GM19468 (cell line): ENCODE results near the gene MTM1.
A peak's percentile ranks its signal among the peaks of the same experiment; 100 is the strongest.

Experiments used
- ATAC-seq: cut with Tn5 transposase; IDR thresholded peaks from one replicate; pipeline ENCODE4 v1.9.1; 2021; ENCODE audit warnings: mild to moderate bottlenecking, moderate library complexity, moderate number of reproducible peaks; ENCODE audit not compliant: unreplicated experiment; ENCODE audit errors: extremely low read depth

MTM1 gene

GRCh38 chrX:150548251-150548650 lies 20.2 kb upstream of the MTM1 start:
- ATAC-seq: no peak

- ATAC-seq: no peak
Measured at GRCh38 chrX:150548684-150549083, 19.7 kb upstream of the MTM1 start.

- no peak for ATAC-seq
Measured at GRCh38 chrX:150551963-150552362, 16.5 kb upstream of the MTM1 start.

GRCh38 chrX:150558424-150558823 lies 10.0 kb upstream of the MTM1 start:
- no peak for ATAC-seq

GRCh38 chrX:150564838-150565237 lies 3.6 kb upstream of the MTM1 start:
- no peak for ATAC-seq

- ATAC-seq: no peak
Measured at GRCh38 chrX:150565551-150565950, 2.9 kb upstream of the MTM1 start.

- no peak for ATAC-seq
Measured at GRCh38 chrX:150566734-150567182, 1.7 kb upstream of the MTM1 start.

GRCh38 chrX:150567645-150568319 lies 639 bp upstream of the MTM1 start:
- no peak for ATAC-seq

GRCh38 chrX:150569155-150569477 lies 695 bp downstream of the MTM1 start:
- peak; percentile 25 for ATAC-seq

- ATAC-seq: no peak
Measured at GRCh38 chrX:150570512-150570911, 2.1 kb downstream of the MTM1 start.

GRCh38 chrX:150572206-150572605 lies 3.8 kb downstream of the MTM1 start:
- no peak for ATAC-seq

- ATAC-seq: no peak
Measured at GRCh38 chrX:150573106-150573505, 4.7 kb downstream of the MTM1 start.

GRCh38 chrX:150573702-150574101 lies 5.3 kb downstream of the MTM1 start:
- ATAC-seq: peak; percentile 51

- ATAC-seq: peak; percentile 37
Measured at GRCh38 chrX:150574559-150575418, 6.4 kb downstream of the MTM1 start.

GRCh38 chrX:150575419-150575814 lies 7.0 kb downstream of the MTM1 start:
- ATAC-seq: no peak

GRCh38 chrX:150577174-150577573 lies 8.8 kb downstream of the MTM1 start:
- no peak for ATAC-seq

- no peak for ATAC-seq
Measured at GRCh38 chrX:150581093-150581775, 12.8 kb downstream of the MTM1 start.

- ATAC-seq: no peak
Measured at GRCh38 chrX:150582338-150582948, 14.0 kb downstream of the MTM1 start.

- ATAC-seq: no peak
Measured at GRCh38 chrX:150587585-150588503, 19.4 kb downstream of the MTM1 start.

- no peak for ATAC-seq
Measured at GRCh38 chrX:150594584-150594983, 26.2 kb downstream of the MTM1 start.
